T-helper 1 cell treated with Interleukin-12 subunit alpha and Interleukin-12 subunit beta and Interleukin-4 antibody, amounts not matched to agents 30 μg/mL and 1 μg/mL, for 36 hours (primary cell): ENCODE measurements around the gene KLHL25.

Experiments used
- H3K27ac Mint-ChIP-seq: one replicate; pipeline ENCODE4 v1.8.0; 2021; ENCODE audit warnings: mild to moderate bottlenecking, mixed read lengths
- H3K27me3 Mint-ChIP-seq: one replicate; pipeline ENCODE4 v1.8.0; 2021; ENCODE audit warnings: low read depth, mixed read lengths
- H3K36me3 Mint-ChIP-seq: one replicate; pipeline ENCODE4 v1.8.0; 2021; ENCODE audit warnings: low read depth, mixed read lengths
- H3K4me1 Mint-ChIP-seq: one replicate; pipeline ENCODE4 v1.8.0; 2021; ENCODE audit warnings: low read depth, mixed read lengths
- H3K4me3 Mint-ChIP-seq: one replicate; pipeline ENCODE4 v1.8.0; 2021; ENCODE audit warnings: mild to moderate bottlenecking, moderate library complexity, mixed read lengths
- H3K9me3 Mint-ChIP-seq: one replicate; pipeline ENCODE4 v1.8.0; 2021; ENCODE audit warnings: mixed read lengths

The KLHL25 gene

DNA sequence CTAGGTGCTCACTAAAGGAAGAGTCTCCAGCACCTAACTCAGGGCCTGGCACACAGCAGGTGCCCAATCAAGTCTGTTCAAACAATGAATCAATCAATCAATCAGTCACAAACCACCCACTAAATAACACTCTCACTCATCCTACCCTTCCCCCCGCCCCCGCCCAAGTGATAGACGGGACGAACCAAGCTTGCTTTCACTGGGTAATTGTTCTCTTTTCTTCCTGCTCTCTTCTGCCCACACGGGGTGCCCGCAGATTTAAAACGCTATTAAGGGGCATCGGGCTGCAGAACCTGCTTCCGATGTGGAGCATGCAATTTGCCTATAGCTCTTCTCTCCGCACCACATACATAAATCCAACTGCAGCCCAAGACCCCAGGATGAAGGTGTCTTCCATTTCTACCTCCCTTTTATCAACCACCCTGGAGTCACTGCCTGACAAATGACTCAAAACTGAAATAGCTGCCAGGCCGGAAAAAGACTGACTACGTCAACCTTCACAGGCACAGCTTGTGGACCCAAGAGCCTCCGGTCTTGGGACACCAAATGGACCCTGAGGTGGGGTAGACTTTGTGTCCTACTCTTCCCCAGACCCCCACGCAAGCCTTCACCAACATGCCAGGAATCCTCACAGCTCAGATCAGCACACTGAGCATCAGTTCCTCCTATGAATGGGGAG lies 1.7 kb downstream of the KLHL25 start:
- H3K27me3 Mint-ChIP-seq: peaks cover 10% of the 10 kb centered on the region
- H3K4me3 Mint-ChIP-seq: peak overlapping the region; percentile 84
- peaks cover 29% of the 10 kb centered on the region for H3K4me1 Mint-ChIP-seq
- peak overlapping the region; percentile 69 for H3K27ac Mint-ChIP-seq
- peaks cover 2% of the 10 kb centered on the region for H3K36me3 Mint-ChIP-seq
- no peaks in the 10 kb centered on the region for H3K9me3 Mint-ChIP-seq

DNA sequence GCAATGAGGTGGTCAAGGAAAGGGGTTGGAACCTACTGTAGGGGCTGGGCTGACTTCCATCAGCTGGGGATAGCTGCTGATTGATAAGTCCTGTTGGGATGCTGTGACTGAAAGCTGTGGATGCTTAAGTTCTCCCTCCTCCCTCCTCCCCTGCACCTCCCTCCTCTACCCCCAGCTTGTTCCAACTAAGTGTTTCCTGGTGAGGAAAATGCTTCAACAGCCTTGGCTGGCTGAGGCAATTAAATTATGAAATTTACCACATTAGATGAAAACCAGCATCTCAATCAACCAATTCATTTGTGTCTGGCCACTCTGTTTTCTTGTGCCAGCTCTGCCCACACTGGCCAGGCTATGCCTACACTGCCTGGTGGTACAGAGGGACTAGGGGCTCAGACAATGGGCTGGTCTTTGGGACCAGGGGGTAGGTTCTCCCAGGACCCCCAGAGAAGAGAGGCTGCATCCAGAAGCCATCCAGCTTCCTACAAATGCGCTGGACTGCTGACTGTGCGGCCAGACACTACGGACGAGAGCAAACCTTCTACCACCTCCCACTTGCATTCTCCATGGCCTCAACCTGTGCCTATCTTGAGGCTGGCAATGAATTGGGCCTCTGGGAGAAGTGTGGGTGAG lies 2.5 kb downstream of the KLHL25 start:
- Mint-ChIP-seq H3K27ac (no peak overlapping the region), H3K4me3 (no peak overlapping the region)

GRCh38 chr15:85789496-85789875 lies 5.2 kb downstream of the KLHL25 start:
- Mint-ChIP-seq H3K36me3 (peaks cover 2% of the 10 kb centered on the region), H3K27ac (no peak overlapping the region), H3K9me3 (no peaks in the 10 kb centered on the region), H3K27me3 (no peaks in the 10 kb centered on the region), H3K4me1 (peaks cover 38% of the 10 kb centered on the region), H3K4me3 (no peak overlapping the region)

More for the DNA sequence above, 2.5 kb downstream of the KLHL25 start:
- Mint-ChIP-seq H3K36me3 (peaks cover 2% of the 10 kb centered on the region), H3K27me3 (peaks cover 10% of the 10 kb centered on the region), H3K4me1 (peaks cover 31% of the 10 kb centered on the region), H3K9me3 (no peaks in the 10 kb centered on the region)

GRCh38 chr15:85788771-85789495 lies 5.8 kb downstream of the KLHL25 start:
- no peaks in the 10 kb centered on the region for H3K9me3 Mint-ChIP-seq
- H3K27me3 Mint-ChIP-seq: no peaks in the 10 kb centered on the region
- no peak overlapping the region for H3K27ac Mint-ChIP-seq
- H3K4me3 Mint-ChIP-seq: no peak overlapping the region
- peaks cover 2% of the 10 kb centered on the region for H3K36me3 Mint-ChIP-seq
- peaks cover 40% of the 10 kb centered on the region for H3K4me1 Mint-ChIP-seq

GRCh38 chr15:85786781-85787114 lies 8.0 kb downstream of the KLHL25 start:
- no peak overlapping the region for H3K4me3 Mint-ChIP-seq
- no peaks in the 10 kb centered on the region for H3K9me3 Mint-ChIP-seq
- no peaks in the 10 kb centered on the region for H3K27me3 Mint-ChIP-seq
- no peak overlapping the region for H3K27ac Mint-ChIP-seq
- H3K36me3 Mint-ChIP-seq: no peaks in the 10 kb centered on the region
- peaks cover 42% of the 10 kb centered on the region for H3K4me1 Mint-ChIP-seq

DNA sequence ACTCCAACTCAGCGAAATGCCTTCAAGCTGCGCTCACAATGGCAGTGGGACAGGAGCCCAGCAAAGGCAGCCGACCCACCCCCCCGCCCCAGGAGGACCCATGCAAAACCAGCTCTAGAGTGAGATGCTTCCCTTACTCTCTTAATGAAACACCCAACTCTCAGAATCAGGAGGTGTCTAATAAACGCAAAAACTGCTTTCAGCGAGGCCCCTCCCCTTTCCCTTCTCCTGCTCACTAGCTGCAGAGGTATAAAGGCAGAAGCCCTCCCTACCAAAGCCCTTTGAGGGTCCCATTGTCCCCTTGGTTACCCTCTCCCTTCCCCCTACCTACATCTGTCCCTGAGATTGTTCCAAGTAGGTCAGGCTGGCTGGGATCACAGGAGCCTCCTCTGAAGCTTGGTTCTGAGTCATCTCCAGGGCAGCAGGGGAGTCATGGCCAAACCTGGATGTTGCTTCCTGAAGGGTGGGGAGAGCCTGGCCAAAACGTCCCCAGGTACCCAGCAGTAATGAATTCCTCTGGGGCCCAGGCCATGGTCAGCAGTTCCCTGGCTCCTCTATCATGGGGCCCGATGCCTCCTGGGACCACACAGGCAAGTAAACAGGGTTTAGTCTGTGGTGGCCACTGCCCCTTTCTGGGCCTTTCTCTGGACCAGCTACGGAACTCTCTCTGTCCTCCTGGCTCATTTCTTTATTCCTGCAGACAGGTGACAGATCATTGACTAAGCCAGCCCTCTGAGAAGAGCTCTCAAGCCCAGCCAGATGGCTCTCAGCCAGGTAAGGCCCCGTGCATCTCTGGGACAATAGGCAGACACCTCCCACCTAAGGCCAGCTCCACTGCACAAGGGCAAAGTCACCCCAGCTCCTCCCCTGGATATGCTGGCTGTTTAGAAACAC lies 8.6 kb downstream of the KLHL25 start:
- H3K27ac Mint-ChIP-seq: peak overlapping the region; percentile 81
- peak overlapping the region; percentile 54 for H3K4me3 Mint-ChIP-seq
- H3K9me3 Mint-ChIP-seq: no peaks in the 10 kb centered on the region
- H3K36me3 Mint-ChIP-seq: no peaks in the 10 kb centered on the region
- peaks cover 44% of the 10 kb centered on the region for H3K4me1 Mint-ChIP-seq
- H3K27me3 Mint-ChIP-seq: no peaks in the 10 kb centered on the region

DNA sequence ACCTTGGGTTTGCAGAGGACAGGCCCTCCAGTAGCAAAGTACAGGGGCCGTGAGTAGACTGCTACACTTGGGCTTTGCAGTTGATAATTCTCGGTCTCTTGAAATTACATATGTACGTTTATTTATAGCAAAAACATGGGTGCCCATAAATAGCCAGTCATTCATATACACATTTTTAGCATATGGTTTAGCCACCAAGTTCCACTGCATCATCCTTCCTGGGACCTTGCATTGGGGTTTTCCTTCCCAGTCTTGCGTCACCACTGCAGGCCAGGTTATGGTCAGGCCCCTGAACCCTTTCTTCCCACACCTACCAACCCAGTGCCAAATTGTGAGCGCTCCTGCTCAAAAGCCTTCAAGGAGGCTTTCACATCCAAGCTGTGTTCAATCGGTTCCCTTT lies 12.7 kb downstream of the KLHL25 start:
- no peaks in the 10 kb centered on the region for H3K9me3 Mint-ChIP-seq
- peak overlapping the region; percentile 22 for H3K27ac Mint-ChIP-seq
- H3K4me3 Mint-ChIP-seq: no peak overlapping the region
- no peaks in the 10 kb centered on the region for H3K27me3 Mint-ChIP-seq
- peaks cover 49% of the 10 kb centered on the region for H3K4me1 Mint-ChIP-seq
- H3K36me3 Mint-ChIP-seq: no peaks in the 10 kb centered on the region

DNA sequence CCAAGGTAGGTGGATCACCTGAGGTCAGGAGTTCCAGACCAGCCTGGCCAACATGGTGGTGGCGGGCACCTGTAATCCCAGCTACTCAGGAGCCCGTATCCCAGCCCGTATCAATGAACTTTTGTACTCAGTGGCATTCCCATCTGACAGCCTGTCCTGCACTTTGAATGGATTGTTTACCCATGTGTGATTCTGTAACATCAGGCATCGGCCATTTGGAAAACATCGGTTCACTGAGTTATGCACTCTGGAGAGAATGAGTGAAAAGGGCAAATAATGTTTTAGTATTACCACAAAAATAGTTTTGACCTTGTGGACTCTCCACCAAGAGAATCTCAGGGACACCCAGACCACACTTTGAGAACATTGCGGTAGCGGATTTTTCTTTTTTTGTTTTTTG lies 13.6 kb downstream of the KLHL25 start:
- no peak overlapping the region for H3K27ac Mint-ChIP-seq
- H3K4me1 Mint-ChIP-seq: peaks cover 45% of the 10 kb centered on the region
- no peaks in the 10 kb centered on the region for H3K36me3 Mint-ChIP-seq

DNA sequence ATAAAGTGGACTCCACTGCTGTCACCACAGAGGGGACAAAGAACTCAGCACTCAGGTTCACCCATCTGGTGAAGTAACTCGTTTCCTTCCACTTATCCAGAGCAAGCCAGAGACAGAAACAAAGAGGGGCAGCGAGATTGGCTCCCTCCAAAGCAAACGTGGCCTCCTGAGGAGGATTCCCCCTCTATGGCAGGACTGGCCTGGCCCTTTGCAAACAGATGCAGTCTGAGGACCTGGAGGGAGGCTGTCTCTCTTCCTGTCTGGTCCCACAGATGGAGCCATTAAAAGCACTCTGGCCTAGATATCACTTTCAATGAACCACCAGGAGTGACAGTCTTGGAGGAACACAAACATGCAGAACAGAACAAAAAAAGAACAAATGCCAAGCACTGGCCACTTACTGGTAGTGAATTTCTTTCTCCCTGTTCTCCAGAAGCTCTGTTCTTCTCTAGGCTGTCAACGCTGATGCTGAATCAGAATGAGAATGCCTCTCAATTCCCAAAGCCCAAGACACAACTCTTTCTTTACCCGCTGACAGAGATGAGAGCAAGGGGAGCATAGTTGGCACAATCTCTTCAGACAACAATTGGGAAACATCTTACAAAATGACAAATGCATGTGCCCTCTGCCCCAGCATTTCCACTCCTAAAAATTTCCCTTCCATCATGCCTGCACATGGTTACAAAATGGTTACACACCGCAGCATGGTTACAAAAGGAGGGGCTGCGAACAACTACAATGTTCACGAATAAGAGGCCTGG lies 14.3 kb downstream of the KLHL25 start:
- Mint-ChIP-seq H3K27ac (no peak overlapping the region), H3K4me1 (peaks cover 39% of the 10 kb centered on the region), H3K36me3 (no peaks in the 10 kb centered on the region), H3K9me3 (no peaks in the 10 kb centered on the region), H3K27me3 (no peaks in the 10 kb centered on the region), H3K4me3 (no peak overlapping the region)

More for the DNA sequence above, 13.6 kb downstream of the KLHL25 start:
- no peaks in the 10 kb centered on the region for H3K9me3 Mint-ChIP-seq
- no peaks in the 10 kb centered on the region for H3K27me3 Mint-ChIP-seq
- no peak overlapping the region for H3K4me3 Mint-ChIP-seq

DNA sequence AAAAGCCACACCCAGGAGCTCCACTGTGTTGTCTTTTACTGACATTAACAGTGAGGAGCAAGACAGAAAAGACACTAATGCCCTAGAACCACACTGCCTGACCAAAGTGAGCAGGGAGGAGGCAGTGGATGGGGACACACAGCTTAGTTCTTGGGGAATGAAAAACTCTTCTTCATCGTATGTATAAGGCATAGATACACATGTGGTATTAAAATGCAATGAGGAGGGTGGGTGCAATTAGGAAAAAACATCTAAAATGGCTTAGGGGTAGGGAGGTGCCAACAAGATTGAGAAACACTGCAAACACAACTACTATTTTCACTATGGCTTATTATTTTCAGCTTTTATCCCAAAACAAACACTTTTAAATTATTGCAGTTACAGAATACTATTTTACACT lies 15.5 kb downstream of the KLHL25 start:
- Mint-ChIP-seq H3K36me3 (no peaks in the 10 kb centered on the region), H3K4me1 (peaks cover 29% of the 10 kb centered on the region), H3K27me3 (no peaks in the 10 kb centered on the region), H3K9me3 (no peaks in the 10 kb centered on the region), H3K27ac (no peak overlapping the region), H3K4me3 (no peak overlapping the region)

DNA sequence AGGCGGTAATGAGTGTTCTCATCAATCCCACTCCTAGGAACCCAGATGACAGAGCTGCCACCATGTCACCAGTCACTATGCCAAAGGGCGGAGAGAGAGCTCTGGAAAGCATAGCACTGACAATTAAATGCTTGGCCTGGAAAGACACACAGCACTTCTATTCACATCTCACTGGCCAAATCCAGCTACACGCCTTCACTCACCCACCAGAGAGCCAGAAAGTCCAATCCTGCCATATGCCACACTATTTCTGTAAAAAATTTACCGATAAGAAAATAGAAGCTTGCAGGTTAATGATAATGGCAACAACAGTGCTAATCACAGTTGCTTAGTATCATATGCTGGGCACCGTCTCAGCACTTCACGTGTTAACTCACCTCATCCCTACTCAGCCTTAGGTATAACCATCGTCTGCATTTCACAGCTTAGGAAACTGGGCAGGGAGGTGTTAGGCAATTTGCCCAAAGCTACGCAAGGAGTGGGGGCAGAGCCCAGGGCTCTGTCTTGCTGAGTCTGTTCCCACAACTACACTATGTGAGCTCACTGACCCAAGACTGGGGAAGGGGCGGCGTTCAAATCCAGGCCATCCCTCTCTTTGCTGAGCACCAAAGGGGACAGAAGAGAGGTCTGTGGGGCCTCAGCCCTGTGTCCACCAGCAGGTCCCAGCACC lies 16.5 kb downstream of the KLHL25 start:
- no peaks in the 10 kb centered on the region for H3K9me3 Mint-ChIP-seq
- no peak overlapping the region for H3K4me3 Mint-ChIP-seq
- no peaks in the 10 kb centered on the region for H3K27me3 Mint-ChIP-seq
- no peak overlapping the region for H3K27ac Mint-ChIP-seq
- no peaks in the 10 kb centered on the region for H3K36me3 Mint-ChIP-seq
- H3K4me1 Mint-ChIP-seq: peaks cover 26% of the 10 kb centered on the region

- Mint-ChIP-seq H3K4me1 (peaks cover 22% of the 10 kb centered on the region), H3K27ac (no peak overlapping the region), H3K4me3 (no peak overlapping the region), H3K36me3 (no peaks in the 10 kb centered on the region), H3K27me3 (no peaks in the 10 kb centered on the region), H3K9me3 (no peaks in the 10 kb centered on the region)
These were observed 17.2 kb downstream of the KLHL25 start for GRCh38 chr15:85777250-85778106.

DNA sequence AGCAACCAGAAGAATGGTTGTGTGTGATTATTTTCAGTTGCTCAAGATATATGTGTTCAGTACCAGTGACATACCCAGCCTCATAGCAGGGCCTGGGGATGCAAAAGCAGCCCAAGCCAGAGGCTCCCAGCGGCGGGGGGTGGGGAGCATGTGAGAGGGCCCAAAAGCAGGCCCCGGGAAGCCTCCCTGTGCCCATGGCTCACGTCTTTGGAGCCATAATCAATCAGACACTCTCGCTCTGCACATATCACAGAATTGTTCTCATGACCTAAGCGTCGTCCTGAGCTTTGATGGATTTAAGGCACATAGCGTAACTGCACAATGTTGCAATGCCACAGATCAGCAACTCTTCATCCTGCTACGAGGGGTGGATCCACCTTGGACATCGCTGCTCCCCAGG lies 20.8 kb downstream of the KLHL25 start:
- H3K27me3 Mint-ChIP-seq: no peaks in the 10 kb centered on the region
- no peak overlapping the region for H3K4me3 Mint-ChIP-seq
- H3K9me3 Mint-ChIP-seq: no peaks in the 10 kb centered on the region
- no peak overlapping the region for H3K27ac Mint-ChIP-seq
- H3K36me3 Mint-ChIP-seq: no peaks in the 10 kb centered on the region
- H3K4me1 Mint-ChIP-seq: peaks cover 3% of the 10 kb centered on the region
